Panc1 (cell line): ENCODE measurements around the gene SNRNP70.

Experiments used
- TCF7L2 ChIP-seq: IDR thresholded peaks from 2 replicates; pipeline ENCODE4 v1.6.1; 2011; ENCODE audit warnings: mild to moderate bottlenecking, low read depth, low read length, inconsistent platforms
- TF ChIP-seq, protein P1 (sequence below): fragments of 450-650 bp; IDR thresholded peaks from 2 replicates; pipeline ENCODE4 v1.5.1; 2017; ENCODE audit warnings: mild to moderate bottlenecking

DNA sequence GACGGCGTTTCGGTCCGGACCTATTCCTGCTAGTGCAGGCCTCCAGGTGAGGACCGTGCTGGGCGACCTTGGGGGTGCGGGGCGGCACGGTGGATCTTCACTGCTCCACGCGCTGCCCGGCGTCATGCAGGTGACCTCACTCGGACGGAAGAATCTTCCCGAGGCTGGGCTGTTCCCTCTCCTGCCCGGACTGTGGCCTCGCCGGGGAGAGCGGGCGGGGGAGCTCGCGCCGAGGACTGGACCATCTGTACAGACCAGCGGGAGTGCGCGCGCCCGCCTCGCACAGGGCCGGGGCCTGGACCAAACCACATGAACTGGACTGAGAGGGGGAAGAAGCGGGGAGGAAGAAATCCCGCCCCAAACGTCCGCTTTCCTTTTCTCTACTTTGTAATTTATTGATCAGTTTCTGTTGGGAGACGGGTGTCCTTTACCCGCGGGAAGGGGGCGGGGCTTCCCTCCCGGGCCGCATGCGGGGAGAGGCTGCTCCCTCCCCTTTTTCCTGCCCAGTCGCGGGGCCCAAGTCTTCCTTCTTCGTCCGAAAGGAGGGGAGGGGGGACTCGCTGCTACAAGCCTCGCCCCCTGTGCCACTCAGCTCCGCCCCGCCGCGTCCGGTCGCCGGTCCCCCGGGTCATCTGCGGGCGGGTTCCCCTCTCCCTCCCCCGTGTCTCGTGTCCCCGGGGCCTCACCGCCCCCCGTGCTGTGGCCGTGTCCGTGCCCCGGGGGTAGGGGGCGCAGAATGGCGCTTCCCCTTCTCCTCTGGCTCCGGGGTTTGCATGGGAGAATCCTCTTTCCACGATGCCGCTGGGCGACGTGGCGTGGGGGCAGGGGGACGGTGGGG is 65.1 kb downstream of the SNRNP70 start:
- TF ChIP-seq, protein P1, sequence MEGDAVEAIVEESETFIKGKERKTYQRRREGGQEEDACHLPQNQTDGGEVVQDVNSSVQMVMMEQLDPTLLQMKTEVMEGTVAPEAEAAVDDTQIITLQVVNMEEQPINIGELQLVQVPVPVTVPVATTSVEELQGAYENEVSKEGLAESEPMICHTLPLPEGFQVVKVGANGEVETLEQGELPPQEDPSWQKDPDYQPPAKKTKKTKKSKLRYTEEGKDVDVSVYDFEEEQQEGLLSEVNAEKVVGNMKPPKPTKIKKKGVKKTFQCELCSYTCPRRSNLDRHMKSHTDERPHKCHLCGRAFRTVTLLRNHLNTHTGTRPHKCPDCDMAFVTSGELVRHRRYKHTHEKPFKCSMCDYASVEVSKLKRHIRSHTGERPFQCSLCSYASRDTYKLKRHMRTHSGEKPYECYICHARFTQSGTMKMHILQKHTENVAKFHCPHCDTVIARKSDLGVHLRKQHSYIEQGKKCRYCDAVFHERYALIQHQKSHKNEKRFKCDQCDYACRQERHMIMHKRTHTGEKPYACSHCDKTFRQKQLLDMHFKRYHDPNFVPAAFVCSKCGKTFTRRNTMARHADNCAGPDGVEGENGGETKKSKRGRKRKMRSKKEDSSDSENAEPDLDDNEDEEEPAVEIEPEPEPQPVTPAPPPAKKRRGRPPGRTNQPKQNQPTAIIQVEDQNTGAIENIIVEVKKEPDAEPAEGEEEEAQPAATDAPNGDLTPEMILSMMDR = no peak
- TF ChIP-seq TCF7L2 = peak; percentile 24; the same call in 1 of the 2 replicates
